Kidney epithelial cell (primary cell): ENCODE results near the gene PSME1. TPM values are rescaled to one million over a fixed set of nuclear protein-coding genes. Genes with fewer than 3 reads are reported as not detected.

Source experiments
- DNase-seq: peaks from one replicate; pipeline ENCODE4 v3.0.0-alpha.2; 2010; ENCODE audit warnings: low read depth
- H3K27me3 ChIP-seq: 2 replicates; pipeline ENCODE4 v1.6.0; 2011; ENCODE audit warnings: low read length; ENCODE audit not compliant: control insufficient read depth, insufficient read depth
- H3K36me3 ChIP-seq: 2 replicates; pipeline ENCODE4 v1.5.1; 2011; ENCODE audit warnings: low read length; ENCODE audit not compliant: control insufficient read depth, insufficient read depth
- H3K4me3 ChIP-seq: 2 replicates; pipeline ENCODE4 v1.5.1; 2011; ENCODE audit warnings: low read depth, mild to moderate bottlenecking, control low read depth, low read length
- total RNA-seq: library from RNA; depleted of rRNA; stranded (reverse); fragments of >200 nt; gene quantifications from 2 replicates; pipeline ENCODE4 v1.2.3, GENCODE V29; 2015
- TF ChIP-seq, protein P1 (sequence below): IDR thresholded peaks from 2 replicates; pipeline ENCODE4 v1.5.1; 2011; ENCODE audit warnings: mild to moderate bottlenecking, moderate library complexity, low read length, control low read depth, inconsistent platforms; ENCODE audit not compliant: insufficient read depth, poor library complexity, severe bottlenecking

PSME1 gene
- total RNA-seq, 1 donor from 2014 or later: 234 TPM

DNA sequence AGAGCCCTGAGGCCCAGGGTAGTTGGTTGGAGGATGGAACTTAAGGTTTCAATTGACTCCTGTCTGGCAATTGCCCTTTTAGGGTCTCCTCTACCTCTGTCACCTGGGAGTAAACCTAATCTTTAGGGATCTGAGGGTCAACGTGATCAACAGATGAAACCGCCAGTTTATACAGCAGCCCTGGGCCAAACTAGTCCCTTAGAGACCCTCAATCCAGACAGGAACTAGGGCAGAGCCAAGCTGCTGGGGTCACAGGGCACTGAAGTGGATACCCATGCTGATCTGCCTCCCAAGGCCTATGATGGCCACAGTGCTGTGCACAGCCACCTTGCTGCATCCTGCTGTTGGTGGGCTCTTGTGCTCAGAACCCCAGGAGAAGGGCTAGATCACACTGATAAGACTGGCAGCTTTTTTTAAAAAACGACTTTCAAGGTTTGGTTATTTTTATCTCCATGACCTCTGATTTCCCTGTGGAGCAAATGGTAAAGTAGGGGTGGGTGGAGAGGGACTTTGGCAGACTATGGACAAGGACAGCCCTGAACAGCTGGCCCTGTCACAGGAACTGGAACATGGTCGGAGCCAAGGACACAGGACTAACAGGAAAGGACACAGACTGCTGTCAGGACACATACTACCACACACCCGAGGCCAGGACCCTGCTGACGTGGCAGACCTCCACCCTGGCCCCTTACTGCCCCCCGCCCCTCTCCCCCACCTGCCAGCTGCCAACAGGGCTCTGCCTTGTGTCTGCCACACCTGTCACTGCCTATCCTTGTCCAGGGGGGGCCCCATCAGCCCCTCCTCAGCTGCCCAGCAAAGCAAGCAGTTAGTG lies 5.1 kb upstream of the PSME1 start:
- Histone ChIP-seq H3K36me3 (no peaks in the 10 kb centered on the region), H3K27me3 (no peaks in the 10 kb centered on the region), H3K4me3 (no peak overlapping the region)
- TF ChIP-seq, protein P1, sequence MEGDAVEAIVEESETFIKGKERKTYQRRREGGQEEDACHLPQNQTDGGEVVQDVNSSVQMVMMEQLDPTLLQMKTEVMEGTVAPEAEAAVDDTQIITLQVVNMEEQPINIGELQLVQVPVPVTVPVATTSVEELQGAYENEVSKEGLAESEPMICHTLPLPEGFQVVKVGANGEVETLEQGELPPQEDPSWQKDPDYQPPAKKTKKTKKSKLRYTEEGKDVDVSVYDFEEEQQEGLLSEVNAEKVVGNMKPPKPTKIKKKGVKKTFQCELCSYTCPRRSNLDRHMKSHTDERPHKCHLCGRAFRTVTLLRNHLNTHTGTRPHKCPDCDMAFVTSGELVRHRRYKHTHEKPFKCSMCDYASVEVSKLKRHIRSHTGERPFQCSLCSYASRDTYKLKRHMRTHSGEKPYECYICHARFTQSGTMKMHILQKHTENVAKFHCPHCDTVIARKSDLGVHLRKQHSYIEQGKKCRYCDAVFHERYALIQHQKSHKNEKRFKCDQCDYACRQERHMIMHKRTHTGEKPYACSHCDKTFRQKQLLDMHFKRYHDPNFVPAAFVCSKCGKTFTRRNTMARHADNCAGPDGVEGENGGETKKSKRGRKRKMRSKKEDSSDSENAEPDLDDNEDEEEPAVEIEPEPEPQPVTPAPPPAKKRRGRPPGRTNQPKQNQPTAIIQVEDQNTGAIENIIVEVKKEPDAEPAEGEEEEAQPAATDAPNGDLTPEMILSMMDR: no peak
- no peak for DNase-seq

DNA sequence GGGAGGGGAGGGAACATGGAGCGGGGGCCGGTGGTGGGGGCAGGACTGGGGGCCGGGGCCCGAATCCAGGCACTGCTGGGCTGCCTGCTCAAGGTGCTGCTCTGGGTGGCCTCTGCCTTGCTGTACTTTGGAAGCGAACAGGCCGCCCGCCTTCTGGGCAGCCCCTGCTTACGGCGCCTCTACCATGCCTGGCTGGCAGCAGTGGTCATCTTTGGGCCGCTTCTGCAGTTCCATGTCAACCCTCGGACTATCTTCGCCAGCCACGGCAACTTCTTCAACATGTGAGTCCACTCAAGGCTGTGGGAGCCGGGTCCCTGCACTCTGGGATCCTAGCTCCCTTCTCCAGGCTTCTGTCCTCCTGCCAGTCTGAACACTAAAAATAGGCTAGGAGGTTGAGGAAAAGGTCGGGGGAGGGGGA lies 4.4 kb upstream of the PSME1 start:
- TF ChIP-seq, protein P1: no peak
- Histone ChIP-seq H3K27me3 (no peaks in the 10 kb centered on the region), H3K36me3 (no peaks in the 10 kb centered on the region), H3K4me3 (no peak overlapping the region)
- DNase-seq: no peak

DNA sequence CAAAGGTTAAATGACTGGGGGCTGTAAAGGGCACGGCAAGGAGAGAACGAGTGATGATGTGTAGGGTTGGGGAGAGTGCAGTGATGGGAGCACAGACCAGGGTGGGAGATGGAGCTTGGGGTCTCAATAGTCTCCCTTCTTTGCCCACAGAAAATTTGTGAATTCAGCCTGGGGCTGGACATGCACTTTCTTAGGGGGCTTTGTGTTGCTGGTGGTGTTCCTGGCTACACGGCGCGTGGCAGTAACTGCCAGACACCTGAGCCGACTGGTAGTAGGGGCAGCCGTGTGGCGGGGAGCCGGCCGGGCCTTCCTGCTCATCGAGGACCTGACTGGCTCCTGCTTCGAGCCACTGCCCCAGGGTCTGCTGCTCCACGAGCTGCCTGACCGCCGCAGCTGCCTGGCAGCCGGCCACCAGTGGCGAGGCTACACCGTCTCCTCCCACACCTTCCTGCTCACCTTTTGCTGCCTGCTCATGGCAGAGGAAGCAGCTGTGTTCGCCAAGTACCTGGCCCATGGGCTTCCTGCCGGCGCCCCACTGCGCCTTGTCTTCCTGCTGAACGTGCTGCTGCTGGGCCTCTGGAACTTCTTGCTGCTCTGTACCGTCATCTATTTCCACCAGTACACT lies 3.8 kb upstream of the PSME1 start:
- TF ChIP-seq, protein P1: no peak
- Histone ChIP-seq H3K4me3 (no peak overlapping the region), H3K27me3 (no peaks in the 10 kb centered on the region), H3K36me3 (no peaks in the 10 kb centered on the region)
- no peak for DNase-seq

DNA sequence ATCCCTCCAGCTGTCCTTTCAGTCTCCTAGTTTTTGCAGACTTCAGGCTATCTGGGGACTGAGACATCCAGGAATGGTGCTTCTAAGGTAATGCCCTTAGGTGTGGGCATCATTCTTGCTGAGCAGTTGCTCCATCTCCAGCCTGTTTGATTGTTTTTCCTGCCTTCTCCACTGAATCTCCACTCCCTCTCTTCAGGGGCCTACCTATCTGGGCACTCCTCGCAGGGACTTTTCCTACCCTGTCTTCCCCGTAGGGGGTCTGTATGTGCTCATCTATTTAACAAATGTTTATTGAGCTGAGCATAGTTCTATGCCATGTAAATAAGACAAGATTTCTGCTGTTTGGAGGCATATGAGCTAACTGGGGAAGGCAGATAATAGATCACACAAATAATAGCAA lies 3.0 kb upstream of the PSME1 start:
- Histone ChIP-seq H3K4me3 (no peak overlapping the region), H3K36me3 (no peaks in the 10 kb centered on the region)
- TF ChIP-seq, protein P1: no peak

DNA sequence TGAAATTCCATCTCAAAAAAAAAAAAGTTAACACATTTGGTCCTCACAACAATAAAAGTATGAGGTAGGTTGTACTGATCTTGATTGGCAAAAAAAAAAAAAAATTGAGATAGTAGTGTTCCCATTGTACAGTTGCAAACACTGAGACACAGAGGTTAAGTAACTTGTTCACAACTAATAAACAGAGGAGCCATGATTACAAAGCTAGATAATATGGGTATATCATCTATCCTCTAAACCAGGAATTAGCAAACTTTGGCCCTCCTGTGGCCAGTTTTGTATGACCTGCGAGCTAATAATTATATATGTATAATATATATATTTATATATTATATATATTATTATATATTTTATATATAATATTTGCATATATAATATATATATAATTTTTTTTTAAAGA lies 2.3 kb upstream of the PSME1 start:
- no peak overlapping the region for H3K4me3 ChIP-seq
- TF ChIP-seq, protein P1: no peak
- DNase-seq: no peak
- H3K27me3 ChIP-seq: no peaks in the 10 kb centered on the region
- H3K36me3 ChIP-seq: no peaks in the 10 kb centered on the region

More for the DNA sequence above, 3.0 kb upstream of the PSME1 start:
- no peaks in the 10 kb centered on the region for H3K27me3 ChIP-seq
- DNase-seq: no peak

DNA sequence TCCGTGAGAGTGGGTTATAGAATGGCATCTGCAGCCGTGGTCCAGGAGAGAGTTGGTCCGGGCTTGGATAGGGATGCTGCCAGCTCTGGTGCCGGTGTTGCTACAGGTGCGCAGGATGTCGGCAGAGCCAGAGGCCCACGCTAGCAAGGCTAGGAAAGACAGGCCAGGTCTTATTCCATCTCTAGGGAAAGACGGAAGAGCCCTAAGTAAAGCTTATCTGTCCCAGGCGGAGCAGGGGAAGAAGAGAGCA lies 485 bp upstream of the PSME1 start:
- TF ChIP-seq, protein P1: no peak
- no peaks in the 10 kb centered on the region for H3K27me3 ChIP-seq

More for the DNA sequence above, 485 bp upstream of the PSME1 start:
- Histone ChIP-seq H3K36me3 (peaks cover 2% of the 10 kb centered on the region), H3K4me3 (peak overlapping the region; percentile 88)
- no peak for DNase-seq
